Mesothelial cell of epicardium (in vitro differentiated cells): ENCODE measurements around the gene ZFX. TPM values are rescaled to one million over a fixed set of nuclear protein-coding genes. Genes with fewer than 3 reads are reported as not detected.
"Not testable (repeated sequence)": the region's sequence is repeated elsewhere in the genome, so short reads cannot be mapped to it uniquely, and the experiment has no call there.

Source experiments
- DNase-seq, 2 experiments: peaks; one replicate each; pipeline ENCODE4 v3.0.0; 2021; ENCODE audit warnings: low spot score in 2 of 2; ENCODE audit not compliant: unreplicated experiment in 2 of 2
- H3K27ac Mint-ChIP-seq: 2 replicates; pipeline ENCODE4 v1.8.0; 2021; ENCODE audit warnings: mixed read lengths
- H3K27me3 Mint-ChIP-seq: 2 replicates; pipeline ENCODE4 v1.8.0; 2021; ENCODE audit warnings: low read depth, mixed read lengths
- H3K36me3 Mint-ChIP-seq: 2 replicates; pipeline ENCODE4 v1.8.0; 2021; ENCODE audit warnings: mixed read lengths
- H3K4me1 Mint-ChIP-seq: 2 replicates; pipeline ENCODE4 v1.8.0; 2021; ENCODE audit warnings: mixed read lengths
- H3K4me3 Mint-ChIP-seq: 2 replicates; pipeline ENCODE4 v1.8.0; 2021; ENCODE audit warnings: mild to moderate bottlenecking, moderate library complexity, mixed read lengths
- H3K9me3 Mint-ChIP-seq: 2 replicates; pipeline ENCODE4 v1.8.0; 2021; ENCODE audit warnings: mixed read lengths
- total RNA-seq: library from RNA; stranded (reverse); gene quantifications from 3 replicates; pipeline ENCODE4 v1.2.1, GENCODE V29; 2021
- TF ChIP-seq, protein P1 (sequence below): fragments of 200-600 bp; sonication (generic); IDR thresholded peaks from one replicate; pipeline ENCODE4 v1.5.0; 2021; ENCODE audit warnings: antibody characterized with exemption; ENCODE audit not compliant: unreplicated experiment

ZFX gene
- total RNA-seq, 1 donor from 2014 or later = 131 TPM

DNA sequence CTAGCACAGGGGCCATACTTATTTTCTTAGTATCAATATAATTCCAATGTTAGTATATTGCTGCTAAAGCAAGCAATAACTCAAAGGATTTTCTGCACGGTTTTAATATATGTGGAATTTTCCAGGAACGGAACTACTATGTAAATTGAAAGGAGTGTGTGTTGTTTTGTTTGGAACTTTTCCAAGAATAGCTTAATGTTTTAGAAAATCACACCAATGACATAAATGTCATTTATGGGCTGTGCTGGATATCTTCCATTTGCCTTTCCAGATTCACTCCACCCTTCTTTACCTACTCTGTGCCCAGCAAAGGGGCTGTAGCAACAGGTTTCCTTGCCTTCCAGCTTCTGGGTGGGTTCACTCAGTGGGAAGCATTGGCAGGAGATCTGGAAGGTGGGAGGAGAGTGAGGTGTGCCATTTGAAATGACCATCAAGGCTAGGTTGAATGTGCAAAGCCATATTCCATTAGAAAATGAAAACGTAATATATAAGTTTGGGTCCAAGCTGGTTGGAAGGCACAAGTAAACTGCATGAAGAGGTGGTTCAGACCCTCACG is 25.2 kb upstream of the ZFX start:
- Mint-ChIP-seq H3K4me3 (no peak overlapping the region), H3K27ac (peak overlapping the region; percentile 92), H3K4me1 (peaks cover 24% of the 10 kb centered on the region), H3K9me3 (no peaks in the 10 kb centered on the region), H3K36me3 (peaks cover 2% of the 10 kb centered on the region), H3K27me3 (no peaks in the 10 kb centered on the region)
- TF ChIP-seq, protein P1, sequence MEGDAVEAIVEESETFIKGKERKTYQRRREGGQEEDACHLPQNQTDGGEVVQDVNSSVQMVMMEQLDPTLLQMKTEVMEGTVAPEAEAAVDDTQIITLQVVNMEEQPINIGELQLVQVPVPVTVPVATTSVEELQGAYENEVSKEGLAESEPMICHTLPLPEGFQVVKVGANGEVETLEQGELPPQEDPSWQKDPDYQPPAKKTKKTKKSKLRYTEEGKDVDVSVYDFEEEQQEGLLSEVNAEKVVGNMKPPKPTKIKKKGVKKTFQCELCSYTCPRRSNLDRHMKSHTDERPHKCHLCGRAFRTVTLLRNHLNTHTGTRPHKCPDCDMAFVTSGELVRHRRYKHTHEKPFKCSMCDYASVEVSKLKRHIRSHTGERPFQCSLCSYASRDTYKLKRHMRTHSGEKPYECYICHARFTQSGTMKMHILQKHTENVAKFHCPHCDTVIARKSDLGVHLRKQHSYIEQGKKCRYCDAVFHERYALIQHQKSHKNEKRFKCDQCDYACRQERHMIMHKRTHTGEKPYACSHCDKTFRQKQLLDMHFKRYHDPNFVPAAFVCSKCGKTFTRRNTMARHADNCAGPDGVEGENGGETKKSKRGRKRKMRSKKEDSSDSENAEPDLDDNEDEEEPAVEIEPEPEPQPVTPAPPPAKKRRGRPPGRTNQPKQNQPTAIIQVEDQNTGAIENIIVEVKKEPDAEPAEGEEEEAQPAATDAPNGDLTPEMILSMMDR = no peak
- DNase-seq = no peak

DNA sequence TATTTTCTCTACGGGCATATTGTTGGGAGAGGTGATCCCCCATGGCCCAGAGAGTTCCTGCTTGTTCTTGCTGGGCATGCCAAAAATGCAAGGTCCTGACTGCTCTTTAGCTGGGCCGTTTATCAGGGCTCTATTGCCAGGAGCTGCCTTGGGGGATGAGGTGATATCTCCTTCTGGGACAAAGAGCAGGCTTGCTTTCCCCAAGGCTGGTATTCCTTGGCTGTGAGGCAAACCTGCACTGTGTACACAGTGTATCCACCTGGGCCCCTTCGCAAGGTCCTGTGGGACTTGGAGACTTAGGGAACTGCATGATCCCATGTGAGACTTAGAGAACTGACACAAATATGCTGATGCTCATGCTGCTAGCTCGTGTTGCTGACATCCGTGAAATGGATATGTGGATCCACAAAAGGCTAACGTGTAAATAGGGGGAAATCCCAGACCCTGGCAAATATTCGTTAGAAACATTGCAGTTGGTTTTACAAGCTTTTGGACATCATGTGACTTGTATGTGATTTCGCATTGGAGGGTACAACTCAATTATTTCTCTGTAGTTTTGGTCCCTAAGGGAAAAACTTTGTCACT is 24.4 kb upstream of the ZFX start:
- no peak overlapping the region for H3K4me3 Mint-ChIP-seq
- no peaks in the 10 kb centered on the region for H3K9me3 Mint-ChIP-seq
- DNase-seq = no peak
- H3K27me3 Mint-ChIP-seq = no peaks in the 10 kb centered on the region
- TF ChIP-seq, protein P1 = no peak
- peaks cover 24% of the 10 kb centered on the region for H3K4me1 Mint-ChIP-seq
- H3K36me3 Mint-ChIP-seq = peaks cover 2% of the 10 kb centered on the region
- H3K27ac Mint-ChIP-seq = peak overlapping the region; percentile 92

DNA sequence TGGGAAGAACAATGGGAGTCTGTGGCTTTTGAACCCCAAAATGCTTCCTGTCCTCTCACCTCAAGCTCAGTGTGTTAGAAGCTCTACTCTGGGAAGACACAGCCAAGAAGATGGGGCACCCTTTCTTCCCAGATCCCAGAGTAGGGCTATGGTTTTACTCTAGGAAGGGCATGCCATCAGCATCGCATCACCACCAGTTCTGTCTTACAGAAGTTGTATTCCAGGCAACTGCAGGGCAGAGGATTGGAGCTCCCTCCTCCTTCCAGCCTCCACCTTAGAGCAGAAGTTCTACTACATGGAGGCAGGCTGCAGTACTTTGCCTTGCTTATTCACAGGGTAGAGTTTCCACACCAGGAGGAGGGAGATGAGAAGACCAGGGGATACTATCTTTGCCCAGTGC is 18.1 kb upstream of the ZFX start:
- Mint-ChIP-seq H3K36me3 (peaks cover 2% of the 10 kb centered on the region), H3K4me1 (peaks cover 12% of the 10 kb centered on the region), H3K9me3 (no peaks in the 10 kb centered on the region), H3K27me3 (no peaks in the 10 kb centered on the region), H3K4me3 (no peak overlapping the region), H3K27ac (no peak overlapping the region)
- no peak for DNase-seq
- TF ChIP-seq, protein P1 = no peak

DNA sequence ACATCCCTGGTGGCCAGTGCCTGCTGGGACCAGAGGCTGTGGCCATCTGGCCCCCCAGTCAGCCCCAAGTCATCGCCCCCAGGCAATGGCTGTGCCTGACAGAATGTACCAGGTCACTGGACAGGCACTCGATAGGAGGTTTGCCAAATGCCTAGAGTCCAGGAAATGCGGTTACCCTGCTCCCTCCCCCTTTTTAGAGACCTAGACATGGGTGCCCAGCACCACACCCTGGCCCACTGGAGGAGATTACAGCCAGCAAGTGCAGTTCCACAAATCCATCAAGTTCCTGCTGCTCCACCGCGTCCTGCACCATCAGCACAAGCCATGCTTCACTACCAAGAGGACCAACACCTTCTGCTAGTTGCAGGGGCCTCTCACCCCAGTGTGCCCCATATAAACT is 16.2 kb upstream of the ZFX start:
- Mint-ChIP-seq H3K4me1 (peaks cover 18% of the 10 kb centered on the region), H3K4me3 (no peak overlapping the region), H3K27me3 (no peaks in the 10 kb centered on the region), H3K27ac (peak overlapping the region; percentile 22), H3K9me3 (no peaks in the 10 kb centered on the region), H3K36me3 (no peaks in the 10 kb centered on the region)
- TF ChIP-seq, protein P1 = no peak
- DNase-seq = no peak

DNA sequence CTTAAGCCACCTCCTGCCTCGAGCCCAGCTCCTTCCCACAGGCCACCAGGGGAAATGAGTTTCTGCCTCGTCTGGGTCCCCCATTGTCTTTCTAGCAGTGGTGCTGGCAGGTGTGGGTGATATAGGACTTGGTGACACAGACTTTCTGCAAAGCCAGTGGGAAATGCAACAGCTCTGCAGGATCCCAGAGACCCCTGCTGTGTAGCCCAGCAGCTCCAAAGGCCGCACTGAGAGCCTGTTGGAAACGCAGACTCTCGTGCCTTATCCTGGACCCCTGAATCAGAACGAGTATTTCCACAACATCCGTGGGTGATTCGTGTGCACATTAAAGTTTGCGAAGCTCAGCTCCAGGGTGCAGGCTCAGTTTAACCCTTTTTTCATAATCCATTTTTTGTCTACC is 13.8 kb upstream of the ZFX start:
- not testable (repeated sequence) for DNase-seq, H3K9me3 Mint-ChIP-seq, H3K27me3 Mint-ChIP-seq, H3K36me3 Mint-ChIP-seq, H3K4me3 Mint-ChIP-seq
- H3K27ac Mint-ChIP-seq = peak overlapping the region; percentile 41
- peaks cover 19% of the 10 kb centered on the region for H3K4me1 Mint-ChIP-seq

DNA sequence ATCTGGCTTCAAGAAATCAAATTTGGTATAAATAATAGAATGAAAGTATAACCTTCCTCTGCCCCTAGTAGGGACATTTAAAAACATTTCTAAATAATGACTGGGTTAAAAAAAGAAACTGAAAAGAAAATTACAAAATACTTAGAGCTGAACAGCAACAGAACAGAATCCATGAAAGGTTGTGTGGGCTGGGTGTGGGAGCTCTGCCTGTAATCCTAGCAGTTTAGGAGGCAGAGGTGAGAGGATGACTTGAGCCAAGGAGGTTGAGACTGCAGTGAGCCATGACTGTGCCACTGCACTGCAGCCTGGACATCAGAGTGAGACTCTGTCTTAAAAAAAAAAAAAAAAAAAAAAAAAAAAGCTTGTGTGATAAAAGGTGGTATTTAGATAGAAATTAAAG is 12.3 kb upstream of the ZFX start:
- Mint-ChIP-seq H3K27me3 (no peaks in the 10 kb centered on the region), H3K9me3 (no peaks in the 10 kb centered on the region), H3K4me1 (peaks cover 21% of the 10 kb centered on the region), H3K4me3 (no peak overlapping the region), H3K27ac (peak overlapping the region; percentile 72), H3K36me3 (no peaks in the 10 kb centered on the region)
- TF ChIP-seq, protein P1 = no peak
- no peak for DNase-seq

DNA sequence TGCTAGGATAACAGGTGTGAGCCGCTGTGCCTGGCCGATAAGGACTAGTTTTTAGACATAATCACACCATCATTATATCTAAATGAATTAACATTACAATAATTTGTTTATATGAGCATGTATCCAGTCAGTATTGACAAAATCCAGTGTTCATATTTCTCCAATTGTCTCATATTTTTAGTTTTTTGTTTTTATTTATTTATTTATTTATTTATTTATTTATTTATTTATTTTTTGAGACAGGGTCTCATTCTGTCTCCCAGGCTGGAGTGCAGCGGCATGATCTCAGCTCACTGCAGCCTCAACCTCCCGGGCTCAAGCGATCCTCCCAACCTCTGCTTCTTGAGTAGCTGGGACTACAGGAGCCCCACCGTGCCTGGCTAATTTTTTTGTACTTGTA is 5.5 kb upstream of the ZFX start:
- DNase-seq, H3K27me3 Mint-ChIP-seq, H3K27ac Mint-ChIP-seq, H3K9me3 Mint-ChIP-seq, H3K36me3 Mint-ChIP-seq, H3K4me3 Mint-ChIP-seq: not testable (repeated sequence)
- H3K4me1 Mint-ChIP-seq = peaks cover 52% of the 10 kb centered on the region
